HG03045 (cell line): ENCODE measurements around the gene CASS4.
"Not testable (repeated sequence)": the region's sequence is repeated elsewhere in the genome, so short reads cannot be mapped to it uniquely, and the experiment has no call there.

Source experiments
- ATAC-seq: cut with Tn5 transposase; IDR thresholded peaks from one replicate; pipeline ENCODE4 v1.9.1; 2021; ENCODE audit warnings: mild to moderate bottlenecking, moderate library complexity; ENCODE audit not compliant: unreplicated experiment

The CASS4 gene, protein sequence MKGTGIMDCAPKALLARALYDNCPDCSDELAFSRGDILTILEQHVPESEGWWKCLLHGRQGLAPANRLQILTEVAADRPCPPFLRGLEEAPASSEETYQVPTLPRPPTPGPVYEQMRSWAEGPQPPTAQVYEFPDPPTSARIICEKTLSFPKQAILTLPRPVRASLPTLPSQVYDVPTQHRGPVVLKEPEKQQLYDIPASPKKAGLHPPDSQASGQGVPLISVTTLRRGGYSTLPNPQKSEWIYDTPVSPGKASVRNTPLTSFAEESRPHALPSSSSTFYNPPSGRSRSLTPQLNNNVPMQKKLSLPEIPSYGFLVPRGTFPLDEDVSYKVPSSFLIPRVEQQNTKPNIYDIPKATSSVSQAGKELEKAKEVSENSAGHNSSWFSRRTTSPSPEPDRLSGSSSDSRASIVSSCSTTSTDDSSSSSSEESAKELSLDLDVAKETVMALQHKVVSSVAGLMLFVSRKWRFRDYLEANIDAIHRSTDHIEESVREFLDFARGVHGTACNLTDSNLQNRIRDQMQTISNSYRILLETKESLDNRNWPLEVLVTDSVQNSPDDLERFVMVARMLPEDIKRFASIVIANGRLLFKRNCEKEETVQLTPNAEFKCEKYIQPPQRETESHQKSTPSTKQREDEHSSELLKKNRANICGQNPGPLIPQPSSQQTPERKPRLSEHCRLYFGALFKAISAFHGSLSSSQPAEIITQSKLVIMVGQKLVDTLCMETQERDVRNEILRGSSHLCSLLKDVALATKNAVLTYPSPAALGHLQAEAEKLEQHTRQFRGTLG

GRCh38 chr20:56411759-56412472 lies at the start of gene CASS4:
TSS of gene CASS4 (plus strand) at chr20:56412260. CDS start at chr20:56412459, 199 bp downstream.
- no peak for ATAC-seq

GRCh38 chr20:56362833-56363413 lies 49.1 kb upstream of the CASS4 start:
- ATAC-seq, result no peak

GRCh38 chr20:56363491-56363890 lies 48.6 kb upstream of the CASS4 start:
- ATAC-seq, result no peak

DNA sequence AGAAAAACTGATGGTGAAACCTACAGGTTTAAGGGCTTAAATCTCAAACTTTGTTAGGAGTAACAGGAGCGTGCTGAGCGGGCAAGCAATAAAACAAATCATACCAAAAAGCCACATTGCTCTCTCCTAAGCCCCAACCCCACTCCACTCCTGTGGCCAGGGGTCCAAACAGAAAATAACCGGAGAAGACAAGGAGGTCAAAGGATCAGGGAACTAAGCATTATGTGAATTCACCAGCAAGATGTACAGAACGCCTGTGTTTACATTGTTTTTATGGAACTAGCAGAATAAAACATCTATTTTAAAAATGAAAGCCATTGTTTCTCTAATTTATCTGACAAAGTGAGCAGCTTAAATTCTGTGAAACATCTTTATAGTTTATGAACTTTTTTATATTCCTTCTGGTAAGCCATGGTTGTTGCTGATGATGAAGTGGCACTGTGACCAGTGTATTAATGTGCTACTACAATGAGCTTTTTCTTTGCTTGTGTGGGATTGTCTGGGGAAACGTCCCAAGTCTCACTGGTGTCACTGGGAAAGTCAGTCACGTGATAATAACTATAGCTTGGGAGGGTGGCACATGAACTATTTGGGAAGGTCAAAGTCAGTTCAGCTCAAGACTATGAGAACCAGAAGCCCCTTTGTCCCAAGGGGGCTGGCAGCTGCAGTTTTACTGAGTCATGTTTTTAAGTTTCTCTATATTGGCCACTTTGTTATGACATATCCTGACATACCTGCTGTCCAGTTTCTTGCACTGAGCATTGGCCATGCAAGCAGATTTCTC lies 43.5 kb upstream of the CASS4 start:
- ATAC-seq, result no peak

GRCh38 chr20:56369179-56369578 lies 42.9 kb upstream of the CASS4 start:
- no peak for ATAC-seq

DNA sequence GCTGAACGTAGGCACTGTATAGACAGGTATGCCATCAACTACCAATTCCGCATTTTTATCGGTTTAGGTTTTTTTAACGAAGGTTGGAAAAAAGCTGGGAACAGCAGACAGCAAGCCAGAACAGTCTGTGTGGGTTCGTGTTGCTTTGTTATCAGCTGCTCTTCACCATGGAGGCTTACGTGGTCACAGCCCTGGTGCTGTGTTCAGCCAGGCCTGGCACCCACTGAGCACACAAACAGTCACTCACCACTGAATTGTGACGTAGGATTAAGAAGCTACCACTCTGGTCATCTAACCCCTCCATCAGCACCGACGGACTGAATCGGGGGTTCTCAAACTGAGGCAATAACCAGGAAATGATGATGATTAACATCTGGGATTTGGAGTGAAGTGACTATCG lies 40.1 kb upstream of the CASS4 start:
- no peak for ATAC-seq

DNA sequence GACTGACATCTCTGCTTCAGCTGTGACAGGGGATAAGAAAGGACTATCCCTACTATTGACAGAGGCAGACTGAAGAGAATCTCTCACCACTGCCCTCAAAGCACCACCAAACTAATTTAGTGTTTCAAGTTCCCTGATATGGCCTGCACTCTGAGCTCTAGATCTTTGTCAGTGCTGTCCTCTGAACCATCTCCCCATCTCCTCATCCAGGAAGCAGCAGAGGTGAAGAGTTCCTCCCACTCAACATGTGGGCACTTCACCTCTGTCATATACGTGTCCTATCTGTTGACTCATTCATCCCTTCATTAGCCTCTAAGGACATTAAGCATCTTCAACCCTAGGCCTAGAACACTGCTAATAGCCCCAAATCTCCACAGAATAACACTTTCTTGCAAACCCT lies 39.2 kb upstream of the CASS4 start:
- no peak for ATAC-seq

DNA sequence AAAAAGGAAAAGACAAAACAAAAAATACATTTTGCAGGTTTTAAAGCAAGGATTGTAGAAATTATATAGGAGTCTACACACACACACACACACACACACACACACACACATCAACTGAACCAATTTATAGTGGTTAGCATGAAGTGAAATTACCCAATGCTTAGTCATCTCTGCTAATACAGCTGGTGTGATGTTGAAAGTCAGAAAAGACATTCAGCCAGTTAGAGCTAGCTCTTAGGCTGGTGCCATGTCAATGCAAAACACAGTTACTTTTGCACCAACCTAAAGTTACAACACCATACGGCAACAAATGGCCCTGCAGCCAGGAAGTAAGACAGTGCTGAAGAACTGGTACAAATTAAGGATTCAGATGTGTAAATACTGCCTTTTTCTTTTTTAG lies 38.1 kb upstream of the CASS4 start:
- no peak for ATAC-seq

- no peak for ATAC-seq
These were observed 35.7 kb upstream of the CASS4 start for GRCh38 chr20:56376331-56376730.

DNA sequence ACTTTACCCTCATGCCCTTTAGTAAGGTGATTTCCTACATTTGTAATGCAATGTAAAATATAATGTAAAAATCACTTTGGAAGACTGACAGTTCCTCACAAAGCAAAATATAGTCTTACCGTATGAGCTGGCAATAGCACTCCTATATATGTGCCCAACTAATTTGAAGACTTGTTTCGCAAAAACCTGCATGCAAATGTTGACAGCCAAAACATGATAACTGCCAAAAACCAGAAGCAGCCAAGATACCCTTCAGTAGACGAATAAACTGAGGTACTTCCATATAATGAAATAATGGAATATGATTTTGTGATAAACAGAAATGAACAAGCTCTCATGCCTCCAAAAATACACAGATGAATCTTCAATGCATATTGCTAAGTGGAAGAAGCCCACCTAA lies 33.7 kb upstream of the CASS4 start:
- ATAC-seq, result no peak

- ATAC-seq, result no peak
These were observed 31.7 kb upstream of the CASS4 start for GRCh38 chr20:56380375-56380774.

- no peak for ATAC-seq
These were observed 30.6 kb upstream of the CASS4 start for GRCh38 chr20:56381501-56381900.

GRCh38 chr20:56382696-56383095 lies 29.4 kb upstream of the CASS4 start:
- ATAC-seq, result no peak

GRCh38 chr20:56383334-56383733 lies 28.7 kb upstream of the CASS4 start:
- no peak for ATAC-seq

DNA sequence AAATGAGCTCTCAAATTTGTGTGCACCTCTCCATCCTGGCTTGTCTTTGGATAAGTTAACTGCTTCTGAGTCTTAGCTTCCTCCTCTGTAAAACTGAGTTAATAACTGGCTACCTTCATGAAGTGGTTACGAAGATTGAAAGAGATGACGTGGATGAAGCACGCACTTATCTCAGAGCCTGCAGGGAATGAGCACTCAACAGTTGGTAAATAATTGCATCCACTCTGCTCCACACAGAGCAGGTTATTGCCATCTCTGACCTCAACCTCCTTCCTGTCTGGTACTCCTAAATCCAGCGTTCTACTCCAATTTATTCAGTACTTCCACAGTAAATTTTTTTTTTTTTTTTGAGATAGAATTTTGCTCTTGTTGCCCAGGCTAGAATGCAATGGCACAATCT lies 26.9 kb upstream of the CASS4 start:
- no peak for ATAC-seq

DNA sequence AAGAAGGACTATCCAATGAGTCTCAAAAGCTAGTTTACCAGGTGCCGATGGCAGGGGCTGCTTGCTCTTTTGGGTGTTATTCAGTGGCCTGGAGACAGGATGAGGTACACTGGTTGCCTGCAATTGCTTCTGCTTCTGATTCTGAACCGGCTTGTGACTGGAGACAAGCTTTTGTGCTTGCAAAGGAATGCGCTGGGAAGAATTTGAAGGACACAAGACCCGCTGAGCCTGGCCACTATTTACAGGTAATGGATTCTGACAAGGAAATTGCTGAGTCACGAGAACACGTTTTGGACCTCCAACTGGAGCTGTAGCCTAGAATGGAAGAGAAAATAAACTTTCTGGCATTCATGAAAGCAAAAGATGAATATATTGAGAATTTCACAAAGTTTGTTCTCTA lies 25.8 kb upstream of the CASS4 start:
- ATAC-seq, result no peak

DNA sequence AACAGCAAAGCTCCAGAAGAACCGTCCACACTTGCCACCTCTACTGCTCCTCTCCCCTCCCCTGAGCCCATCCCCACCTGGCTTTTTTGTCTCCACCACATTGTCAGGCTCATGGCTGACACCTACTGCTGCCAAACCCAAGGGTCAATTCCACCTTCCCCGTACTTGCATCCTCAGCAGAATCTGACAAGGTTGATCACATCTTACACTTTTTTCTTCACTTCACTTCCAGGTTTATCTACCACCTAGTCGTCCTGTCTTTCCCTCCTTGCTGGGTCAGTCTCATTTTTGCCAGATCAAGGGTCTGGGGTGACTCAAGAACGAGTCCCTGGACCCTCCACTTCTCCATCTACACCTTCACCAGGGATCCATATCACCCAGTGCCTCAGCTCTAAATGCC lies 23.2 kb upstream of the CASS4 start:
- no peak for ATAC-seq

DNA sequence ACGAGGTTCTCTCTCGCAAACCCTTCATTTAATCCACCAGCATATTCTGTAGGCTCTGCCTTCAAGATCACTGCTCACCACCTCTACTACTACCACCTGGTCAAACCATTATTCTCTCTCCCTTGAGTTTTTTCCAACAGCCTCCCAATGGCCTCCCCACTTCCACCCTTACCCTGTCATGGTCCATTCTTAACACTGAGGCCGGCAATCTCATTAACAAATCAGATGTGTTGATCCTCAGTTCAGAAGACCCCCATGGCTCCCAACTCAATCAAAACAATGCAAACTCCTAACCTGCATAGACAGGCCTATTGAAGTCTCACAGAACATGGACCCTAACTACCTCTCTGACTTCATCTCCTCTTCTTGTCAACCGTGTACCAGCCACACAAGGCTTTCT lies 22.3 kb upstream of the CASS4 start:
- no peak for ATAC-seq

- not testable (repeated sequence) for ATAC-seq
These were observed 21.7 kb upstream of the CASS4 start for GRCh38 chr20:56390396-56390795.

DNA sequence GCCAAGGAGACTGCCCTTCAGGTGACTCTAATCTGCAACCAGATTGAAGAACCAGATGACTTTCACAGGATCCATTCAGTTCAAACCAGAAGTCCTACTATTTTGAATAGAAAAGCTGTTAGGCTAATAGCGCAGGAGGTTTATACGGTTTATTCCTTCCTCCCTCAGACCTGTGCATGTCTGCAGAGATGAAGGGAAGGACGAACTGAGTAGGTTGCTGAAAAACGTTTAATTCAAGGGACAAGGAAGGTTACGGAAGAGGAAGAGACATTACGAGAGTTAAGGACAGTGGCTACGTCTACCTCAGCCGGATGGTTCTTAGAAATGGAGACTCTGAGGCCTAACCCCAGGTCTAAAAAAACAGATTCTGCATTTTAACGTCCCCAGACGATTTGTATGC lies 21.0 kb upstream of the CASS4 start:
- no peak for ATAC-seq
